Prostate gland (tissue), 2 donors: Measurements from ENCODE around the gene MIF. TPM values are rescaled to one million over a fixed set of nuclear protein-coding genes. Genes with fewer than 3 reads are reported as not detected.

ENCODE experiments used
- DNase-seq: peaks from one replicate; pipeline ENCODE4 v3.0.0-alpha.2; 2019; ENCODE audit warnings: low spot score
- H3K27ac ChIP-seq, 2 donors: fragments of 200-600 bp; sonication (generic); 2 replicates each; pipeline ENCODE4 v1.5.1; 2017 to 2019
- H3K27me3 ChIP-seq: fragments of 200-600 bp; sonication (generic); replicated peaks from 2 replicates; pipeline ENCODE4 v1.5.1; 2019; ENCODE audit not compliant: insufficient read depth
- H3K36me3 ChIP-seq, 2 donors: fragments of 200-600 bp; sonication (generic); 1 replicate in 1 of 2; 2 replicates in 1 of 2; pipeline versions ENCODE4 v1.5.1 to v1.8.1; 2017 to 2019
- H3K4me1 ChIP-seq: fragments of 200-600 bp; sonication (generic); replicated peaks from 2 replicates; pipeline ENCODE4 v1.5.1; 2019
- H3K4me3 ChIP-seq, 2 donors: fragments of 200-600 bp; sonication (generic); 2 replicates each; pipeline ENCODE4 v1.5.1; 2017 to 2019
- H3K9me3 ChIP-seq: fragments of 200-600 bp; sonication (generic); 2 replicates; pipeline ENCODE4 v1.5.1; 2017
- POLR2A ChIP-seq: fragments of 450-650 bp; IDR thresholded peaks from one replicate; pipeline ENCODE4 v1.6.1; 2016; ENCODE audit warnings: antibody characterized with exemption, mild to moderate bottlenecking
- POLR2AphosphoS5 ChIP-seq: sonication (generic); formaldehyde crosslinking; IDR thresholded peaks from one replicate; pipeline ENCODE4 v1.6.1; 2017; ENCODE audit warnings: antibody characterized with exemption
- WGBS: methylation state at CpG from one replicate; pipeline ENCODE4 v1.1.5; 2018; 5-methylcytosine and 5-hydroxymethylcytosine counted together
- intact Hi-C: fragments of 100-400 bp; cut with DNase I; formaldehyde crosslinking; loops from one replicate; pipeline ENCODE4 v1.14.2; 2022
- total RNA-seq, 2 donors: library from RNA; depleted of rRNA; stranded (reverse); fragments of >200 nt; gene quantifications; one replicate each; pipeline ENCODE4 v1.1.0, GENCODE V29; 2016
- TF ChIP-seq, protein P1 (sequence below), 4 experiments: fragments of 200-600 bp in 2 of 4; fragments of 450-650 bp in 2 of 4; sonication (generic) in 2 of 4; IDR thresholded peaks; 1 replicate in 3 of 4; 2 replicates in 1 of 4; pipeline ENCODE4 v1.5.1; 2016 to 2019; ENCODE audit warnings: antibody characterized with exemption in 4 of 4, mild to moderate bottlenecking in 2 of 4, moderate library complexity in 2 of 4

MIF gene
- total RNA-seq, 2 donors from 2014 or later = 501 to 587 TPM

DNA sequence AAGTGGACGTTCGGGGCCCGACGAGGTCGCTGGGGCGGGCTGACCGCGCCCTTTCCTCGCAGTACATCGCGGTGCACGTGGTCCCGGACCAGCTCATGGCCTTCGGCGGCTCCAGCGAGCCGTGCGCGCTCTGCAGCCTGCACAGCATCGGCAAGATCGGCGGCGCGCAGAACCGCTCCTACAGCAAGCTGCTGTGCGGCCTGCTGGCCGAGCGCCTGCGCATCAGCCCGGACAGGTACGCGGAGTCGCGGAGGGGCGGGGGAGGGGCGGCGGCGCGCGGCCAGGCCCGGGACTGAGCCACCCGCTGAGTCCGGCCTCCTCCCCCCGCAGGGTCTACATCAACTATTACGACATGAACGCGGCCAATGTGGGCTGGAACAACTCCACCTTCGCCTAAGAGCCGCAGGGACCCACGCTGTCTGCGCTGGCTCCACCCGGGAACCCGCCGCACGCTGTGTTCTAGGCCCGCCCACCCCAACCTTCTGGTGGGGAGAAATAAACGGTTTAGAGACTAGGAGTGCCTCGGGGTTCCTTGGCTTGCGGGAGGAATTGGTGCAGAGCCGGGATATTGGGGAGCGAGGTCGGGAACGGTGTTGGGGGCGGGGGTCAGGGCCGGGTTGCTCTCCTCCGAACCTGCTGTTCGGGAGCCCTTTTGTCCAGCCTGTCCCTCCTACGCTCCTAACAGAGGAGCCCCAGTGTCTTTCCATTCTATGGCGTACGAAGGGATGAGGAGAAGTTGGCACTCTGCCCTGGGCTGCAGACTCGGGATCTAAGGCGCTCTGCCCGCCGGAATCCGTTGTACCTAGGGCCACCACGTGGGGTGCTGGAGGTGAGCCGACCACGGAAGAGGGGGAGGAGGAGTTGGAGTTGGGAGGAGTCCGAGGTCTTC, 771 bp downstream of the MIF start:
- Histone ChIP-seq H3K4me3 (peak overlapping the region; percentile 64 to 81), H3K27me3 (no peaks in the 10 kb centered on the region), H3K4me1 (peaks cover 11% of the 10 kb centered on the region), H3K9me3 (no peaks in the 10 kb centered on the region), H3K36me3 (peaks cover 0 to 10% of the 10 kb centered on the region in 2 donors), H3K27ac (peak overlapping the region; percentile 96 to 99)
- intact Hi-C loops = no loop called here
- TF ChIP-seq POLR2AphosphoS5 (peak; percentile 51), POLR2A (peak; percentile 28)
- TF ChIP-seq, protein P1, sequence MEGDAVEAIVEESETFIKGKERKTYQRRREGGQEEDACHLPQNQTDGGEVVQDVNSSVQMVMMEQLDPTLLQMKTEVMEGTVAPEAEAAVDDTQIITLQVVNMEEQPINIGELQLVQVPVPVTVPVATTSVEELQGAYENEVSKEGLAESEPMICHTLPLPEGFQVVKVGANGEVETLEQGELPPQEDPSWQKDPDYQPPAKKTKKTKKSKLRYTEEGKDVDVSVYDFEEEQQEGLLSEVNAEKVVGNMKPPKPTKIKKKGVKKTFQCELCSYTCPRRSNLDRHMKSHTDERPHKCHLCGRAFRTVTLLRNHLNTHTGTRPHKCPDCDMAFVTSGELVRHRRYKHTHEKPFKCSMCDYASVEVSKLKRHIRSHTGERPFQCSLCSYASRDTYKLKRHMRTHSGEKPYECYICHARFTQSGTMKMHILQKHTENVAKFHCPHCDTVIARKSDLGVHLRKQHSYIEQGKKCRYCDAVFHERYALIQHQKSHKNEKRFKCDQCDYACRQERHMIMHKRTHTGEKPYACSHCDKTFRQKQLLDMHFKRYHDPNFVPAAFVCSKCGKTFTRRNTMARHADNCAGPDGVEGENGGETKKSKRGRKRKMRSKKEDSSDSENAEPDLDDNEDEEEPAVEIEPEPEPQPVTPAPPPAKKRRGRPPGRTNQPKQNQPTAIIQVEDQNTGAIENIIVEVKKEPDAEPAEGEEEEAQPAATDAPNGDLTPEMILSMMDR (IDR thresholded peaks at IDR 0.05) = peak in 2 of 4 experiments; percentile 18 to 31
- WGBS = 0% methylated on average over 49 of the region's 79 CpGs
- DNase-seq = peak; percentile 84

DNA sequence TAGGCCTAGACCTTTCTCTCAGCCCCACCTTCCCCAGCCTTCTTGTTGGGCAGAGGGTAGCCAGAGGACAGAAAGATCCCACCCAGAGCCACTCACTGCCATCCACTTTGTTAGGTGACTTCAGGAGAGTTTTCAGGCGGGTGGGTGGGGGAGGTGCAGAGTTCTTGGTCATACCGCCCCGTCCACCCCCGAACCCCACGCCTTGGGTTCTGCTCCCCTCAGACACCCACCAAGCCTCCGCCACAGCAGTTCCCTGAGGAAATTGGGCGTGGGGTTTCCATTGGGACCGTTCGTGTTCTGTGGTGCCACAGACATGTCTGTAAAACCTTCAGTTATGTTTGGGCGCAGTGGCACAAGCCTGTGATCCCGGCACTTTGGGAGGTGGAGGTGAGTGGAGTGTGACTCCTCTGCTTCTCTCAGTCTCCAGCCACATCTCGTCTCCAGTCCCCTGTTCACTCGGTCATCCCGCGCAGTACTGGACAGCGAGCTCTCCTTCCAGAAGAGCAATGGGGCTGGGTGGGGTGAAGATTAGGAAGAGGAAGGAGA, 1.5 kb downstream of the MIF start:
- no peaks in the 10 kb centered on the region for H3K9me3 ChIP-seq
- peaks cover 11% of the 10 kb centered on the region for H3K4me1 ChIP-seq
- 71% methylated on average over 16 of the region's 16 CpGs for WGBS
- H3K27ac ChIP-seq = peak overlapping the region; percentile 96 to 99
- peaks cover 0 to 10% of the 10 kb centered on the region in 2 donors for H3K36me3 ChIP-seq
- intact Hi-C loops = no loop called here
- TF ChIP-seq POLR2AphosphoS5 (no peak), POLR2A (no peak)
- TF ChIP-seq, protein P1 (IDR thresholded peaks at IDR 0.05) = no peak
- DNase-seq = no peak
- H3K4me3 ChIP-seq = peak overlapping the region; percentile 64 to 81
- H3K27me3 ChIP-seq = no peaks in the 10 kb centered on the region

DNA sequence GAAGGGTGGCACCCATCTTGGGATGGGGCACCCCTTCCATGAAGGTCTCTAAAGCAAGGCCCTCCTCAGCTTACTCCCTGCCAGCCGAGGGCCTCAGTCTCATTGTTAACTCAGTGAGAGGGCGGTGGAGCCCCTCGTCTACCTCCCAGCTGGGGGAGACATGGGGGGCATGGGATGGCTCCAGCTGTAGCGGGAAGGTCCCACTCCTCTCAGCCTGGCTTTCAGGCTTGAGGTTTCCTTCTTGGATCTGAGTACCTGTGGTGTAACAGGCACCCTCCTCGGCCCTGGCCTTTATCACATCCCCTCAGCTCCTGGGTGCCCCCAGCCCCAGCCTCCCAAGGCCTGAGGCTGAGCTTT, 2.0 kb downstream of the MIF start:
- H3K27me3 ChIP-seq = no peaks in the 10 kb centered on the region
- H3K27ac ChIP-seq = peak overlapping the region; percentile 96 to 99
- H3K4me1 ChIP-seq = peaks cover 11% of the 10 kb centered on the region
- no peak overlapping the region for H3K4me3 ChIP-seq
- TF ChIP-seq, protein P1 (IDR thresholded peaks at IDR 0.05) = no peak
- TF ChIP-seq POLR2A (no peak), POLR2AphosphoS5 (no peak)
- intact Hi-C loops = no loop called here
- H3K9me3 ChIP-seq = no peaks in the 10 kb centered on the region
- 89% methylated on average over 5 of the region's 5 CpGs for WGBS
- peaks cover 0 to 10% of the 10 kb centered on the region in 2 donors for H3K36me3 ChIP-seq
- DNase-seq = no peak

DNA sequence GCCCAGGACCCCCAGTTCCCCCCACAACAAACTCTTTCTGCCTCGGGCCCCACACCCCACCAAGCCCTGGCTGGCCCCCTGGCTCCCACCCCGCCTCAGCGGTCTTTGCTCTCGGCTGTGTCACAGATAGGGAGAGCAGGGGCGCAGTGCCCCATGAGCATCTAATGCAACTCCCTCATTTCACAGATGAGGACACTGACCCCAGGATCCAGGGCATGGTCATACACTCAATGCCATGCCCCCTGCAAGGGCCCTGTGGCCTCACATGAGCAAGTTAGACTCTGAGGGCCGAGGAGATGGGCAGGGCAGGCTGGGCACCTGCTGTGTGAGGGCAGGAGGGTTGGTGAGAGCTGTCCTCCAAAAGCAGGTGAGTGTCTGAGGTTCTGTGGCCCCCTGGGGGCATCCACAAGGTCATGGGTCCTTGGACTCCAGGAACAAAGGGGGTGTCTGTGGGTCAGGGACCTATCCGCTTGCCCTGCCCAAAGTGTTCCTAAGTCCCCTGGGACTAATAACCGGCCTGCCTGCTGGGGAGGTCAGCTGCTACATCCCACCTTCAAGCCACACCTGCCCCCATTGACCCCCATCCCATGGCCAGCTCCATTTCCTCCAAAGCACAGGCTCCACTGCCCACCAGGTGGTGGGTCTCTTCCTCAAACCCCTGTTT, 2.5 kb downstream of the MIF start:
- peaks cover 0 to 10% of the 10 kb centered on the region in 2 donors for H3K36me3 ChIP-seq
- no peaks in the 10 kb centered on the region for H3K9me3 ChIP-seq
- 88% methylated on average over 8 of the region's 8 CpGs for WGBS
- no peak for DNase-seq
- no peak overlapping the region for H3K4me3 ChIP-seq
- H3K4me1 ChIP-seq = peaks cover 11% of the 10 kb centered on the region
- no peak for TF ChIP-seq POLR2AphosphoS5
- no peak for TF ChIP-seq POLR2A
- TF ChIP-seq, protein P1 (IDR thresholded peaks at IDR 0.05) = no peak
- H3K27me3 ChIP-seq = no peaks in the 10 kb centered on the region
- peak overlapping the region in 1 of 2 donors; percentile 99 for H3K27ac ChIP-seq
- intact Hi-C loops = no loop called here
